Measurements from ENCODE around the gene PSMG3. TPM values are rescaled to one million over a fixed set of nuclear protein-coding genes. Genes with fewer than 3 reads are reported as not detected.

The PSMG3 gene
- total RNA-seq, 1 experiment from 2014 or later: 33.3 TPM

- TF ChIP-seq FOXP4 (CRISPR knock-in tag; IDR thresholded peaks at IDR 0.05) (no peak), ERG (CRISPR knock-in tag; IDR thresholded peaks at IDR 0.05) (no peak), NR2C2 (CRISPR knock-in tag; IDR thresholded peaks at IDR 0.05) (no peak)
These were observed 29.7 kb downstream of the PSMG3 start (continued) for GRCh38 chr7:1539882-1540775.

GRCh38 chr7:1539181-1539881 lies 30.5 kb downstream of the PSMG3 start:
- peaks cover 10% of the 10 kb centered on the region for H3K4me1 Mint-ChIP-seq
- CTCF ChIA-PET: interaction anchor here (0.6 kb wide), 1 partner anchor 19 kb away, joined by 3 read pairs; no protein-coding TSS in a partner anchor
- no peaks in the 10 kb centered on the region for H3K27me3 Mint-ChIP-seq (ENCODE audit: low read depth)
- H3K36me3 Mint-ChIP-seq: no peaks in the 10 kb centered on the region
- POLR2A ChIA-PET: no interaction called here
- H3K9me3 Mint-ChIP-seq: no peaks in the 10 kb centered on the region
- DNase-seq (ENCODE audit: low spot score): no peak
- H3K27ac Mint-ChIP-seq: no peak overlapping the region
- no peak for ATAC-seq
- no peak overlapping the region for H3K4me3 Mint-ChIP-seq
- no peak for TF ChIP-seq ZNF423 (CRISPR knock-in tag; IDR thresholded peaks at IDR 0.05)
- TF ChIP-seq NR1H2 (CRISPR knock-in tag; IDR thresholded peaks at IDR 0.05): no peak
- TF ChIP-seq ZNF263 (CRISPR knock-in tag; IDR thresholded peaks at IDR 0.05; ENCODE audit: low read depth): no peak
- no peak for TF ChIP-seq SMAD4 (CRISPR knock-in tag; IDR thresholded peaks at IDR 0.05)
- no peak for TF ChIP-seq KAT7 (CRISPR knock-in tag; IDR thresholded peaks at IDR 0.05; ENCODE audit: borderline replicate concordance)
- no peak for TF ChIP-seq AFF4 (CRISPR knock-in tag; IDR thresholded peaks at IDR 0.05; ENCODE audit: borderline replicate concordance)
- TF ChIP-seq ATF6 (CRISPR knock-in tag; IDR thresholded peaks at IDR 0.05): no peak
- no peak for TF ChIP-seq NR2C2 (CRISPR knock-in tag; IDR thresholded peaks at IDR 0.05)
- TF ChIP-seq FOXP1 (CRISPR knock-in tag; IDR thresholded peaks at IDR 0.05; ENCODE audit: borderline replicate concordance): no peak
- TF ChIP-seq ESRRA (CRISPR knock-in tag; IDR thresholded peaks at IDR 0.05; ENCODE audit: borderline replicate concordance): no peak
- no peak for TF ChIP-seq SMAD3 (CRISPR knock-in tag; IDR thresholded peaks at IDR 0.05; ENCODE audit: borderline replicate concordance)
- TF ChIP-seq ZBTB21 (CRISPR knock-in tag; IDR thresholded peaks at IDR 0.05; ENCODE audit: borderline replicate concordance): no peak
- TF ChIP-seq AR (CRISPR knock-in tag; IDR thresholded peaks at IDR 0.05): no peak
- no peak for TF ChIP-seq ZNF671 (CRISPR knock-in tag; IDR thresholded peaks at IDR 0.05)
- TF ChIP-seq ARID4B (CRISPR knock-in tag; IDR thresholded peaks at IDR 0.05; ENCODE audit: borderline replicate concordance): no peak
